H1 (cell line): ENCODE data around the gene SORL1-AS1.
A peak's percentile ranks its signal among the peaks of the same experiment; 100 is the strongest.

Experiments
- CTCF ChIA-PET: fragments of 300-600 bp; sonication (Branson Sonifier 250); formaldehyde crosslinking; loops from one replicate; lab custom pipeline; 2021; ENCODE audit not compliant: partially characterized antibody; lab: Charles Lee
- POLR2A ChIA-PET: fragments of 300-600 bp; sonication (Branson Sonifier 250); formaldehyde crosslinking; loops from one replicate; lab custom pipeline; 2021; ENCODE audit warnings: inconsistent platforms; ENCODE audit not compliant: partially characterized antibody; lab: Charles Lee
- DNase-seq, 2 experiments: peaks; one replicate each; pipeline versions ENCODE4 v3.0.0 to v3.0.0-alpha.2; 2010 to 2022; ENCODE audit warnings: low spot score in 2 of 2, low read depth in 1 of 2, mixed read lengths in 1 of 2
- FAIRE-seq: peaks from 2 replicates; lab custom pipeline; 2011; peaks lifted over from hg19 to GRCh38; lab: Jason Lieb, UNC
- H2AFZ ChIP-seq: 2 replicates; pipeline ENCODE4 v1.8.1; 2012; ENCODE audit warnings: low read length, inconsistent platforms
- H2AK5ac ChIP-seq: 2 replicates; pipeline ENCODE4 v1.6.1; 2013; ENCODE audit warnings: low read depth, low read length
- H2BK120ac ChIP-seq: replicated peaks from 2 replicates; pipeline ENCODE3; 2013; ENCODE audit warnings: low read depth, low read length, inconsistent platforms
- H2BK12ac ChIP-seq: 2 replicates; pipeline ENCODE4 v1.6.1; 2013; ENCODE audit warnings: low read depth, low read length
- H2BK15ac ChIP-seq: 2 replicates; pipeline ENCODE4 v1.6.1; 2013; ENCODE audit warnings: low read length
- H2BK20ac ChIP-seq: 2 replicates; pipeline ENCODE4 v1.6.1; 2013; ENCODE audit warnings: low read length
- H2BK5ac ChIP-seq: 2 replicates; pipeline ENCODE4 v1.6.1; 2013; ENCODE audit warnings: low read depth, low read length
- H3K14ac ChIP-seq: 2 replicates; pipeline ENCODE4 v1.6.1; 2013; ENCODE audit warnings: inconsistent platforms; ENCODE audit not compliant: insufficient read length
- H3K18ac ChIP-seq: 2 replicates; pipeline ENCODE4 v1.6.1; 2013; ENCODE audit warnings: low read length; ENCODE audit errors: extremely low read depth
- H3K23ac ChIP-seq: 2 replicates; pipeline ENCODE4 v1.6.1; 2013; ENCODE audit warnings: inconsistent platforms; ENCODE audit not compliant: insufficient read length
- H3K23me2 ChIP-seq: 2 replicates; pipeline ENCODE4 v1.6.1; 2013; ENCODE audit warnings: low read depth, low read length
- H3K27ac ChIP-seq: 2 replicates; pipeline ENCODE4 v1.6.1; 2011; ENCODE audit warnings: low read depth, low read length, inconsistent platforms
- H3K27me3 ChIP-seq, 4 experiments: replicated peaks in 1 of 4; 1 replicate in 1 of 4; 2 replicates in 3 of 4; pipeline versions ENCODE4 v1.6.1 to v1.8.1; 2011 to 2013; ENCODE audit warnings: low read length in 3 of 4, mild to moderate bottlenecking in 3 of 4, inconsistent platforms in 2 of 4, mixed read lengths in 2 of 4, moderate library complexity in 1 of 4; ENCODE audit not compliant: control insufficient read depth in 3 of 4, insufficient read depth in 3 of 4; ENCODE audit errors: extremely low read depth in 1 of 4
- H3K36me3 ChIP-seq, 4 experiments: 2 replicates each; pipeline versions ENCODE4 v1.6.1 to v1.8.1; 2011 to 2013; ENCODE audit warnings: mild to moderate bottlenecking in 4 of 4, low read length in 3 of 4, moderate library complexity in 2 of 4, control low read depth in 1 of 4, inconsistent platforms in 1 of 4; ENCODE audit not compliant: insufficient read depth in 4 of 4, control insufficient read depth in 2 of 4
- H3K4ac ChIP-seq: replicated peaks from 2 replicates; pipeline ENCODE3; 2013; ENCODE audit warnings: low read length, low read depth, mixed read lengths, inconsistent platforms; ENCODE audit not compliant: insufficient read length
- H3K4me1 ChIP-seq, 4 experiments: replicated peaks in 1 of 4; 1 replicate in 1 of 4; 2 replicates in 3 of 4; pipeline versions ENCODE4 v1.6.1 to v1.8.1; 2011 to 2013; ENCODE audit warnings: low read length in 3 of 4, inconsistent platforms in 2 of 4, mixed read lengths in 1 of 4; ENCODE audit not compliant: insufficient read depth in 4 of 4, control insufficient read depth in 3 of 4
- H3K4me2 ChIP-seq, 2 experiments: 2 replicates each; pipeline versions ENCODE4 v1.6.1 to v1.8.1; 2011 to 2013; ENCODE audit warnings: low read depth in 2 of 2, low read length in 2 of 2, control low read depth in 1 of 2, inconsistent platforms in 1 of 2, mild to moderate bottlenecking in 1 of 2; ENCODE audit not compliant: insufficient read depth in 1 of 2
- H3K4me3 ChIP-seq, 4 experiments: fragments of 200-600, 300-600 bp in 1 of 4; sonication (generic), shearing (Covaris generic), sonication (Bioruptor Twin) in 1 of 4; 2 replicates each; pipeline versions ENCODE4 v1.5.1 to v1.8.1; 2011 to 2016; ENCODE audit warnings: low read length in 4 of 4, low read depth in 3 of 4, control low read depth in 2 of 4, inconsistent platforms in 2 of 4, mild to moderate bottlenecking in 2 of 4, mixed read lengths in 1 of 4, moderate library complexity in 1 of 4; ENCODE audit not compliant: insufficient read depth in 2 of 4; ENCODE audit errors: extremely low read depth in 1 of 4
- H3K56ac ChIP-seq: replicated peaks from 2 replicates; pipeline ENCODE3; 2013; ENCODE audit warnings: low read depth, mild to moderate bottlenecking, mixed read lengths, low read length, inconsistent platforms; ENCODE audit not compliant: insufficient read length
- H3K79me1 ChIP-seq: 2 replicates; pipeline ENCODE4 v1.6.1; 2013; ENCODE audit warnings: low read depth, low read length, control low read depth
- H3K79me2 ChIP-seq, 2 experiments: 2 replicates each; pipeline versions ENCODE4 v1.6.1 to v1.8.1; 2012 to 2013; ENCODE audit warnings: low read length in 2 of 2, mild to moderate bottlenecking in 2 of 2, inconsistent platforms in 1 of 2; ENCODE audit not compliant: insufficient read depth in 2 of 2, control insufficient read depth in 1 of 2
- H3K9ac ChIP-seq, 4 experiments: replicated peaks in 1 of 4; 1 replicate in 1 of 4; 2 replicates in 3 of 4; pipeline versions ENCODE4 v1.6.1 to v1.8.1; 2011 to 2013; ENCODE audit warnings: low read depth in 3 of 4, low read length in 3 of 4, control low read depth in 2 of 4, mild to moderate bottlenecking in 2 of 4, moderate library complexity in 2 of 4, inconsistent platforms in 1 of 4; ENCODE audit errors: extremely low read depth in 1 of 4
- H3K9me3 ChIP-seq, 2 experiments: 2 replicates each; pipeline versions ENCODE4 v1.6.1 to v1.8.1; 2012 to 2013; ENCODE audit warnings: mild to moderate bottlenecking in 2 of 2, moderate library complexity in 2 of 2, control low read depth in 1 of 2, inconsistent platforms in 1 of 2, low read depth in 1 of 2, low read length in 1 of 2, mixed read lengths in 1 of 2; ENCODE audit not compliant: insufficient read depth in 2 of 2
- H4K20me1 ChIP-seq, 2 experiments: replicated peaks in 1 of 2; 2 replicates each; pipeline versions ENCODE3 to v1.8.1; 2011 to 2013; ENCODE audit warnings: inconsistent platforms in 2 of 2, low read length in 2 of 2, mild to moderate bottlenecking in 1 of 2; ENCODE audit not compliant: insufficient read depth in 2 of 2, control insufficient read depth in 1 of 2
- H4K5ac ChIP-seq: 2 replicates; pipeline ENCODE4 v1.6.1; 2013; ENCODE audit warnings: low read length, low read depth, mixed read lengths, inconsistent platforms; ENCODE audit not compliant: insufficient read length
- H4K8ac ChIP-seq: 2 replicates; pipeline ENCODE4 v1.8.0; 2013; ENCODE audit warnings: mild to moderate bottlenecking, moderate library complexity, low read length, inconsistent platforms; ENCODE audit not compliant: insufficient read depth; ENCODE audit errors: extremely low read depth
- H4K91ac ChIP-seq: replicated peaks from 2 replicates; pipeline ENCODE3; 2013; ENCODE audit warnings: low read length, mixed read lengths, inconsistent platforms; ENCODE audit not compliant: insufficient read length
- KDM4A ChIP-seq: IDR thresholded peaks from one replicate; pipeline ENCODE4 v1.7.1; 2012; ENCODE audit warnings: low read depth, mild to moderate bottlenecking, moderate library complexity, low read length, inconsistent platforms; ENCODE audit not compliant: severe bottlenecking
- YY1 ChIP-seq: IDR thresholded peaks from 2 replicates; pipeline ENCODE4 v1.6.1; 2011; ENCODE audit warnings: low read depth, mild to moderate bottlenecking, low read length
- WGBS, 2 experiments: shearing (Covaris generic) in 1 of 2; methylation state at CpG; one replicate each; pipeline versions ENCODE4 v1.1.6 to v1.1.7; 2013 to 2015; ENCODE audit warnings: low lambda C conversion rate in 2 of 2, mixed read lengths in 2 of 2, inconsistent platforms in 1 of 2, low coverage in 1 of 2, missing lambda C conversion rate in 1 of 2; ENCODE audit not compliant: insufficient replicate concordance in 2 of 2, insufficient coverage in 1 of 2, insufficient read length in 1 of 2; ENCODE audit errors: extremely low coverage in 1 of 2, missing lambda C conversion rate in 1 of 2; 5-methylcytosine and 5-hydroxymethylcytosine counted together

The SORL1-AS1 gene

GRCh38 chr11:121453589-121454299 is 977 bp upstream of the SORL1-AS1 start:
- H2AFZ ChIP-seq: no peak overlapping the region
- peak overlapping the region in 3 of 4 experiments; percentile 83 to 97 (median 96); a peak in 4 of 8 replicates for H3K4me3 ChIP-seq
- peaks cover 0 to 2% of the 10 kb centered on the region in 2 experiments for H4K20me1 ChIP-seq
- no peak for FAIRE-seq
- H3K36me3 ChIP-seq: no peaks in the 10 kb centered on the region; a peak in 1 of 8 replicates
- H3K4me2 ChIP-seq: peak overlapping the region; percentile 86
- H3K79me2 ChIP-seq: peaks cover 15 to 62% of the 10 kb centered on the region in 2 experiments
- no peak overlapping the region for H2BK12ac ChIP-seq
- H4K5ac ChIP-seq: no peak overlapping the region
- no peak overlapping the region for H3K23ac ChIP-seq
- no peak for DNase-seq
- H3K9me3 ChIP-seq: no peaks in the 10 kb centered on the region
- H3K4me1 ChIP-seq: peaks cover 14 to 30% (median 17%) of the 10 kb centered on the region in 4 experiments
- no peak overlapping the region for H2BK20ac ChIP-seq
- WGBS, 2 experiments: 88% methylated on average over 6 of the region's 6 CpGs; no CpG with 5 or more reads in 1 of the 2 experiments
- CTCF ChIA-PET: interaction anchor here (0.5 to 0.9 kb wide), 4 partner anchors 13 to 72 kb away, joined by 3 to 4 read pairs (median 4); no protein-coding TSS in a partner anchor
- H3K18ac ChIP-seq: no peak overlapping the region
- TF ChIP-seq YY1: no peak
- TF ChIP-seq KDM4A: no peak
- H3K14ac ChIP-seq: no peak overlapping the region
- H3K23me2 ChIP-seq: peaks cover 10% of the 10 kb centered on the region
- H3K79me1 ChIP-seq: peaks cover 5% of the 10 kb centered on the region
- H3K9ac ChIP-seq: no peak overlapping the region
- H2AK5ac ChIP-seq: no peak overlapping the region
- no peak overlapping the region for H2BK5ac ChIP-seq
- H3K4ac ChIP-seq: no peak overlapping the region
- no peak overlapping the region for H3K27ac ChIP-seq
- H4K91ac ChIP-seq: no peak overlapping the region
- POLR2A ChIA-PET: interaction anchor here (1.2 to 3.4 kb wide), 2 partner anchors 12 to 22 kb away, joined by 4 to 16 read pairs; no protein-coding TSS in a partner anchor
- no peak overlapping the region for H3K56ac ChIP-seq
- H4K8ac ChIP-seq: no peak overlapping the region
- H2BK15ac ChIP-seq: no peak overlapping the region
- peaks cover 0 to 3% (median 1%) of the 10 kb centered on the region in 4 experiments; a peak in 4 of 7 replicates for H3K27me3 ChIP-seq
- no peak overlapping the region for H2BK120ac ChIP-seq
